ENCODE measurements around the gene PFDN2.
A peak's percentile ranks its signal among the peaks of the same experiment; 100 is the strongest.
"Not testable (repeated sequence)": the region's sequence is repeated elsewhere in the genome, so short reads cannot be mapped to it uniquely, and the experiment has no call there.

The PFDN2 gene

GRCh38 chr1:161138431-161138830, 20.6 kb upstream of the PFDN2 start:
- no peak for DNase-seq (ENCODE audit: low spot score)

- DNase-seq (ENCODE audit: low spot score) = no peak
Measured at GRCh38 chr1:161137881-161138280, 20.0 kb upstream of the PFDN2 start.

- no peak for DNase-seq (ENCODE audit: low spot score)
Measured at GRCh38 chr1:161133220-161133740, 15.4 kb upstream of the PFDN2 start.

- peak; percentile 92 for DNase-seq (ENCODE audit: low spot score)
Measured at GRCh38 chr1:161132410-161133219, 14.8 kb upstream of the PFDN2 start, which contains the start of gene DEDD. TSS of gene DEDD (minus strand) at chr1:161132667. CDS start at chr1:161124462, 8,205 bp downstream.

- DNase-seq (ENCODE audit: low spot score) = peak; percentile 40
Measured at GRCh38 chr1:161131523-161132409, 13.9 kb upstream of the PFDN2 start.

GRCh38 chr1:161130266-161130665, 12.4 kb upstream of the PFDN2 start:
- DNase-seq (ENCODE audit: low spot score) = no peak

- DNase-seq (ENCODE audit: low spot score) = no peak
Measured at GRCh38 chr1:161128591-161129420, 11.0 kb upstream of the PFDN2 start.

GRCh38 chr1:161127649-161128048, 9.8 kb upstream of the PFDN2 start:
- DNase-seq (ENCODE audit: low spot score) = no peak

- no peak for DNase-seq (ENCODE audit: low spot score)
Measured at GRCh38 chr1:161122967-161123366, 5.1 kb upstream of the PFDN2 start.

GRCh38 chr1:161121834-161122233, 4.0 kb upstream of the PFDN2 start:
- DNase-seq (ENCODE audit: low spot score) = no peak

GRCh38 chr1:161121042-161121650, 3.3 kb upstream of the PFDN2 start:
- DNase-seq (ENCODE audit: low spot score) = no peak

GRCh38 chr1:161119092-161119903, 1.5 kb upstream of the PFDN2 start:
- peak; percentile 80 for DNase-seq (ENCODE audit: low spot score)

GRCh38 chr1:161115961-161116360, 1.9 kb downstream of the PFDN2 start:
- not testable (repeated sequence) for DNase-seq (ENCODE audit: low spot score)

GRCh38 chr1:161115132-161115711, 2.6 kb downstream of the PFDN2 start:
- no peak for DNase-seq (ENCODE audit: low spot score)

GRCh38 chr1:161114556-161114955, 3.3 kb downstream of the PFDN2 start:
- DNase-seq (ENCODE audit: low spot score) = no peak

GRCh38 chr1:161113915-161114314, 3.9 kb downstream of the PFDN2 start:
- DNase-seq (ENCODE audit: low spot score) = no peak

- no peak for DNase-seq (ENCODE audit: low spot score)
Measured at GRCh38 chr1:161111527-161111926, 6.3 kb downstream of the PFDN2 start.

GRCh38 chr1:161111117-161111516, 6.7 kb downstream of the PFDN2 start:
- no peak for DNase-seq (ENCODE audit: low spot score)

- no peak for DNase-seq (ENCODE audit: low spot score)
Measured at GRCh38 chr1:161106431-161106830, 11.4 kb downstream of the PFDN2 start.

- DNase-seq (ENCODE audit: low spot score) = no peak
Measured at GRCh38 chr1:161100556-161100955, 17.3 kb downstream of the PFDN2 start.

Data from hepatic stellate cell (primary cell).